Measurements from ENCODE around the gene COL8A2. TPM values are rescaled to one million over a fixed set of nuclear protein-coding genes. Genes with fewer than 3 reads are reported as not detected.
A peak's percentile ranks its signal among the peaks of the same experiment; 100 is the strongest.
"Not testable (repeated sequence)": the region's sequence is repeated elsewhere in the genome, so short reads cannot be mapped to it uniquely, and the experiment has no call there.

COL8A2 gene
- polyA plus RNA-seq, 3 donors from 2014 or later, result 0.12 TPM; not detected in 2

DNA sequence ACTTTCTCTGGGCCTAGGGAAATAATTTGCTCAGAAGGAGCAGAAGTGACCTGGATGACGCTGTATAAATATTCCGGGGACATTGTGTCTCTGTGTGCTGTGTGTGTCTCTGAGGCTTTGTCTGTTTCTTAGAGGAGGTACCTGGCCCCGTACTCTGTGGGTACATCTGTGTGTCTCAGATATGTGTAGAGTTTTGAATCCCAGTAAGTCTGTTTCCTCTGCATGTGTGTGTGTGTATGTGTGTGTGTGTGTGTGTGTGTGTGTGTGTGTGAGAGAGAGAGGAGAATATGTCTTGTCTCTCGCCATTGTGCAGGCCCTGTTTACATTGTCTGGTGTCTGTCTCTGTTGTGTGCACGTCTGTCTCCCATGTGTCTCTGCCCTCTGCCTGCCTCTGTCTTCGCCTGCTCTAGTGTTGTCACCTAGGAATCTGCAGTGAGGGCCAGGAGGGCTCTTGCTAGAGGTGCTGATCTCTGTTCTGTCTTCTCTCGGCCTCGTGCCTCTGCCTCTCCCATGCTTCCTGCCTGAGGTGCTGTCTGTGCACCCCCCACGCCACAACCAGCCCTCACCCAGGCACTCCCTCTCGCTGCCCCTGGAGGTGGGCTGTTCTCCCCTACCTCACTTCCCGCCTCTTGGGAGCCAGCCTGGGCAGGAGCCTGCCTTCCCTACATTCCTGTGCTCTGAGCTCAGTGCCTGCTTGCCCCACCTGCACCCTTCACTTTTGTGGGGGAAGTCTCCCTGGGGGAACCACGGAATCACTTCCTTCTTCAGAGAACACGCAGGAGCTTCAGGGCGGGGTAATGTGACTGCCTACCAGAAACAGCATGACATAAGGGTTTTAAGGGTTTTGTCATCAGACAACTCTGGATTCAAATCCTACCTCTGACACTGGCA is 36.9 kb upstream of the COL8A2 start:
- H3K4me1 Mint-ChIP-seq, result peaks cover 83 to 90% of the 10 kb centered on the region in 2 donors
- H3K36me3 Mint-ChIP-seq, result peaks cover 4 to 8% (median 4%) of the 10 kb centered on the region in 3 donors
- DNase-seq, result peak; percentile 39 to 46 (median 44)
- peaks cover 3 to 12% (median 4%) of the 10 kb centered on the region in 3 donors for H3K27me3 Mint-ChIP-seq (ENCODE audit: low read depth in 3 of 3)
- no peaks in the 10 kb centered on the region for H3K9me3 Mint-ChIP-seq
- H3K4me3 Mint-ChIP-seq, result peak overlapping the region; percentile 73 to 85 (median 75)
- H3K27ac Mint-ChIP-seq, result peak overlapping the region; percentile 89 to 99 (median 97)

DNA sequence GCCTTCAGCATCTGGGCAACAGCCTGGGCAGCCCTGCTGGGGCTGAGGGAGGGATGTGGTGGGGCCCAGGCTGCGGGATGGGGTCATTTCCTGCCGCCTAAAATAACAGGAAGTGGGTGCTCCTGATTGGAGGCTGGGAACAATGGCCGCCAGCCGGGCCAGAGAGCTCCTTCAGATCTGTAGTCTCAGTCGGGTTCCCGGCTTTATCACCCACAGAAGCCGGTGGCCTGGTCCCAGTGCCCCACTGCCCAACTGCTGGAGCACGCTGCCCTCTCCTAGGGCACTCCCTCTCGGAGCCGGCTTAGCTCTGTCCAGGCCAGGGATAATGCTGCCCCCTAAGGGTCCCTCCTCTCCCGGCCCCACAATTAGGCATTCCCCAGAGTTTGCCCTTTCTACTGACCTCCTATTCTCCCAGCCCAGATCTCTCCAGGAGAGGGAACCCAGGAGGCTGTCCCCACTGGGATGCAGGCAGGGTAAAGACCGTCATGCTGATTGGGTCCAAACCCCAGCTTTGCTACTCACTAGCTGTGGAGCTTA is 36.0 kb upstream of the COL8A2 start:
- peak; percentile 70 to 73 (median 72) for DNase-seq
- H3K27ac Mint-ChIP-seq, result peak overlapping the region; percentile 89 to 99 (median 97)
- peak overlapping the region; percentile 73 to 85 (median 75) for H3K4me3 Mint-ChIP-seq
- H3K36me3 Mint-ChIP-seq, result peaks cover 0 to 4% (median 3%) of the 10 kb centered on the region in 3 donors
- peaks cover 77 to 82% of the 10 kb centered on the region in 2 donors for H3K4me1 Mint-ChIP-seq
- H3K27me3 Mint-ChIP-seq (ENCODE audit: low read depth in 3 of 3), result peaks cover 3 to 16% (median 4%) of the 10 kb centered on the region in 3 donors
- H3K9me3 Mint-ChIP-seq, result no peaks in the 10 kb centered on the region

DNA sequence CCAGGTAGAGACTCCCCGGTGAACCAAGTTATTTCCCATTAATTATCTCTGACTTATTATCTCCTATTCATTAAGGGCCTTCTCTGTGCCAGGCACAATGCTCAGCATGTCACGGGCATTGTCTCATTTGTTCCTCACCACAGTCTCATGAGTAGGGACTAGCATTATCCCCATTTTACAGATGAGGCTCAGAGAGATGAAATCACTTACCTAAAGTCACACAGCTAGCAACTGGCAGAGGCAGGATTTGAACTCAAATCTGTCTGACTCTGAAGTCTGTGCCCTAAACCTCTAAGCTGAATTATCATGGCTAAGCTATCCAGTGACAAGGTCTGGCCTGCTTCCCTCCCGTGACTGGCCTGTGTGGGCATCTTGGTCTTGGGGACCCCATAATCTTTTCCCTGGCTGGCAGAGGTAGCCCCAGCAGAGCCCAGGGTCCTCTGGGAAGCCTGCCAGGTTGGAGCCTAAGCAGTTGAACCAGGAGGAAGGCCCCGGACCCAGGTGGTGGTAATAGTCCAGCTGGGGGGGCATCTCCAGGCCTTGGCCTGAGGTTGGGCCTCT is 35.4 kb upstream of the COL8A2 start:
- Mint-ChIP-seq H3K9me3 (no peaks in the 10 kb centered on the region), H3K4me3 (peak overlapping the region; percentile 73 to 85 (median 75)), H3K27me3 (ENCODE audit: low read depth in 3 of 3) (peaks cover 3 to 15% (median 4%) of the 10 kb centered on the region in 3 donors), H3K36me3 (peaks cover 0 to 4% (median 3%) of the 10 kb centered on the region in 3 donors), H3K27ac (peak overlapping the region; percentile 89 to 99 (median 97)), H3K4me1 (peaks cover 74 to 78% of the 10 kb centered on the region in 2 donors)
- DNase-seq, result no peak

DNA sequence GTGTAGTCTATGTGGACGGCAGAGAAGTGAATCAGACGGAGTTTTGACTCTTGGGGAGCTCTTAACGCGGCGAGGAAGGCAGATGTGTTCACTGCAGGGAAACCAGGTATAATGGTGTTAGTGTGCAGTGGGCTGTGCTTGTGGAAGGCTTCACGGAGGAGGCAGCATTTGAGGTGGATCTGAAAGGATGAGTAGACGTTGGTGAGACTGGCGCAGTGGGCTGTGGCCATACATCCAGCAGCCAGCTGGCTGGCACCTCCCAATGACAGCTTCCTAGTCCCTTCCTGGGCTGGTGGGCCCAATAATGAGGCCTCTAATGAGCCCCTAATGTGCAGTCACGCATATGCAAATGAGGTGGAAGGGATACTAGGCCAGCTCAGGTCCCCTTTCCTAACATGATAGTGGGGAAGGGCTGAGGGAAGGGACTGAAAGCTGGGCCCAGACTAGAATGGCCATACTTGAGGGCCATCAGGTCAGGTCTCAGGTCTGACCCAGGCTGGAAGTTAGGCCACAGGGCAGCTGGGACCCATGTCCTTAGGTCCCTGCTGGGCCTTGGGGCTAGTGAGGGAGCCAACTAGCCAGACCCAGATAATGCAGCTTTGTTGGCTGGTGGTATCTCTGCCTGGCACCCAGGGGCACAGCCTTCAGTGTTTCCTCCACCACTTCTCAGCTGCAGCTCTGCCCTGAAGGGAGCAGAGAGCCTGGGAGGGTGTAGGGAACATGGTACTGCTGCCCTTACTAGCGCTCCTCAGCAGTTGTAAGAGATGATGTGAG is 34.8 kb upstream of the COL8A2 start:
- DNase-seq, result no peak
- peaks cover 0 to 4% (median 3%) of the 10 kb centered on the region in 3 donors for H3K36me3 Mint-ChIP-seq
- H3K9me3 Mint-ChIP-seq, result no peaks in the 10 kb centered on the region
- peaks cover 76 to 77% of the 10 kb centered on the region in 2 donors for H3K4me1 Mint-ChIP-seq
- H3K27me3 Mint-ChIP-seq (ENCODE audit: low read depth in 3 of 3), result peaks cover 3 to 15% (median 4%) of the 10 kb centered on the region in 3 donors
- H3K4me3 Mint-ChIP-seq, result peak overlapping the region; percentile 73 to 85 (median 75)
- peak overlapping the region; percentile 89 to 99 (median 97) for H3K27ac Mint-ChIP-seq

DNA sequence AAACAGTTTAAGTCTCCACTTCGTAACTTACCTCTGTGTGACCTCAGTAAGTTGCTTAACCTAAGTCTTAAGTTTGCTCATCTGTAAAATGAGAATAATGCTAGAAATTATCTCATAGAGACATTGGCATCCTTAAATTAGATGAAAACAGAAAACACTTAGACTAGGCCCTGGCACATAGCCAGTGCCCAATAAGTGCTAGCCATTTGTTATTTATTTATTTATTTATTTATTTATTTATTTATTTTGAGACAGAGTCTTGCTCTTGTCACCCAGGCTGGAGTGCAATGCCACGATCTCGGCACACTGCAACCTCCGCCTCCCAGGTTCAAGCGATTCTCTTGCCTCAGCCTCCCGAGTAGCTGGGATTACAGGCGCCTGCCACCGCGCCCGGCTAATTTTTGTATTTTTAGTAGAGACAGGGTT is 33.8 kb upstream of the COL8A2 start:
- Mint-ChIP-seq H3K4me1 (peaks cover 74 to 75% of the 10 kb centered on the region in 2 donors), H3K27me3 (ENCODE audit: low read depth in 3 of 3) (peaks cover 3 to 13% (median 4%) of the 10 kb centered on the region in 3 donors), H3K4me3 (peak overlapping the region; percentile 84 to 92 (median 89)), H3K27ac (peak overlapping the region; percentile 89 to 99 (median 94))
- H3K36me3 Mint-ChIP-seq, DNase-seq, H3K9me3 Mint-ChIP-seq: not testable (repeated sequence)

DNA sequence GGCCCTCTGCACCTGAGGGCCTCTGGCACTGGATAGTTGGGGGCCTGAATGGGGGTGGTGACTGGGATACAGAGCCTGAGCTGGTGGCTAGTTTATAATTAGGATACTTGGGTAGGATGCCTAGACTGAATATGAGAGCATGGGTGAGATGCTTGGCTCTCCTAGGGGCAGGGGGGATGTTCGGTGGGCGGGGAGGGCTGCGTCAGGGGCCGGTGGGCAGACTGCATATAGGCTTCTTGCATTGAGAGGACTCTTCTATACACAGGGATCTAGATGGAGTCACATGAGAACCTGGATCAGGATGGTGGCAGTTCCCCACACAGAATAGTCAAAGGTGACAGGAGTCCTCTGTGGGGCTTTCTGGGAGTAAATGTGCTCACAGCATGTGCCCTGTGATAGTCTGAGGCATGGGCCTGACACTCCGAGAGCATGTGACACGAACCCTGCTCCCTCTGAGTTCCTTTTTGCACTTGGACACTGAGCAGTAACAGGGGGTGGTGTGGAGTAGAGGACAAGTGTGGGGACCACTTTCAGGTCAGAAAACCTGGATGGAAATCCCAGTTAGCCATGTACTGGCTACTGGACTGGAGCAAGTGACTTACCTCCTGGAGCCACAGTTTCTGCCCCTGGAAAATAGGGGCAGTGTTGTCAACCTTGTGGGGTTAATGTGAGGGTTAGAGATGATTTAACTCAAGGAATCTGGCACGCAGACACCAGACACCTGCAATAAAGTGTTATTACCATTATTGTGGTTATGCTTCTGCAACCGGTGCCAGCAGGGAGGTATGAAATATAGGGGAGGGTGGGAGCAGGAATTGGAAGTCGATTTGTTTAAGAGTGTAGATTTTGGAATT is 33.2 kb upstream of the COL8A2 start:
- H3K27me3 Mint-ChIP-seq (ENCODE audit: low read depth in 3 of 3), result peaks cover 3 to 13% (median 4%) of the 10 kb centered on the region in 3 donors
- no peaks in the 10 kb centered on the region for H3K9me3 Mint-ChIP-seq
- peaks cover 0 to 3% (median 0%) of the 10 kb centered on the region in 3 donors for H3K36me3 Mint-ChIP-seq
- DNase-seq, result no peak
- H3K4me3 Mint-ChIP-seq, result peak overlapping the region; percentile 84 to 92 (median 89)
- peaks cover 78% of the 10 kb centered on the region in 2 donors for H3K4me1 Mint-ChIP-seq
- H3K27ac Mint-ChIP-seq, result peak overlapping the region; percentile 84 to 92 (median 89)

DNA sequence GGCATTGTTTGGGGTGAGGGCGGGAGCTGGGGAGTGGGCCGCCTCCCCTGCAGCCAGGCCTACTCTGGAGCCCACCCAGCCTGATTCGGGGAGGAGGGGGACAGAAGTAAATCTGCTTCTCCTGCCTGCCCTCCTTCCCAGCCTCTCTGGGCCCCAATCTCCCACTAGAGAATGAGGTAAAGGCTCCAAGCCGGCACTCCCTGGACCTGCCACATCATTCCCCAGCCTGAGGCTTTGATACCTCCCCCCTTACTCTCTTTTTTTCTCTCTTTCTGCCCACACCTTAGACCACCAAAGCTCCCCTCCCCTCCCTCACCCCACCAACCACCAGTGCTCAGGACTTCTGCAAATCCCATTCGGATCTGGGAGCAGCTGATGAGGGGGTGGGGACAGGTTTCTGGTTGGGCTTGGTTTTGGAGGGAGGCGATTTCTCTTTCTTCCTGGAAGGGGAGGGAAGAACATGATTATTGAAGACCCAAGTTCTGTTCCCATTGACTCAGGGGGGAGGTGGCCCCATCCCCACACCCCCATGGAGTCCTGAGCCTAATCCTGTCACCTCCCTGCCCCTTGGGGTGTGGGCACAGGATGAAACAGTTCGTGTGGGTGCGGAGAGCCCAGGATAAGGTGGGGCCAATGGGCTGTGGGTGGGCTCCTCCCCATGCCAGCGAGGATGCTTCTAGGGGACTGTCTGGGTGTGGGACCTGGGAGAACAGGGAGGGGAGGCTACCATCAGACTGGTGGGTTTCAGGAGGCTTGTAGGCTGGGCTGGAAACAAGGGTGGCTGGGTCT is 32.3 kb upstream of the COL8A2 start:
- Mint-ChIP-seq H3K4me3 (peak overlapping the region; percentile 84 to 92 (median 89)), H3K9me3 (no peaks in the 10 kb centered on the region), H3K27ac (peak overlapping the region; percentile 84 to 92 (median 89)), H3K4me1 (peaks cover 77 to 78% of the 10 kb centered on the region in 2 donors), H3K27me3 (ENCODE audit: low read depth in 3 of 3) (peaks cover 3 to 13% (median 4%) of the 10 kb centered on the region in 3 donors), H3K36me3 (peaks cover 0 to 3% (median 0%) of the 10 kb centered on the region in 3 donors)
- no peak for DNase-seq

DNA sequence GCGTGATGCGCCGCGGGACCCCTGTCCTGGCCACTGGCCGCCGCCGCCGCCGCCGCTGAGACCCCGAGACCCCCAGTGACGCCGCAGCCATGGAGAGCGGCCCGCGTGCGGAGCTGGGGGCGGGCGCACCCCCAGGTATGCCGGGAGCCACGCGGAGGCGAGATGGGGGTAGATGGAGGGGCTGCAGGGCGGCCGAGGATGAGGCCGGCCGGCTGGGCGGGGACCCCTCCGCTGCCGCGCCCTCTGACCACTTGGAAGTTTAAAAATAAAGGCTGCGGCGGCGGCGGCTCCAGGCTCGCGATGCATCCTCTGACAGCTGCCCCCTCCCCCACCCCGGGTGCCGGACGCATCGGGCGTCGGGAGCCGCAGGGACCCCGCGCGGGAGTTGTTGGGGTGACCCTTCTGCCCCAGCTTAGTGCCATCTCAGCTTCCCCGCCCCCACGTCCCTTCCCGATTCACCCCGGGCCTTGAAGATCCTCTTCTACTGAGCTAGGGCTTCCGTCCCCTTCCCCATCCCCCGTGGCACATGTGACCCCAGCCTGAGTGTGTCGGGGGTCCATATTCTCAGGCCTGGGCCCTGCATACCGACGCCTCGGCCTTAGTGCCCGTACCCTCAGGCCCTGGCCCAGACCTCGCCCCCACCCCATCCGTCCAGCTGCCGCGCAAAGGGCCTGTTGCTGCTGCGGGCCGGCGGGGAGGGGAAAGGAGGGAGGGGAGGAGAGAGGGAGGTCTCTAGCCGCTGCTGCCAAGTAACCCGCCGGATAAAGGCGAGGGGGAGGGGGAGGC is 31.5 kb upstream of the COL8A2 start:
- Mint-ChIP-seq H3K36me3 (peaks cover 0 to 3% (median 0%) of the 10 kb centered on the region in 3 donors), H3K4me1 (peaks cover 76 to 78% of the 10 kb centered on the region in 2 donors), H3K9me3 (no peaks in the 10 kb centered on the region), H3K4me3 (peak overlapping the region; percentile 84 to 92 (median 89)), H3K27me3 (ENCODE audit: low read depth in 3 of 3) (peaks cover 4 to 9% (median 4%) of the 10 kb centered on the region in 3 donors), H3K27ac (peak overlapping the region; percentile 84 to 92 (median 89))
- DNase-seq, result peak; percentile 55 to 61 (median 59)

DNA sequence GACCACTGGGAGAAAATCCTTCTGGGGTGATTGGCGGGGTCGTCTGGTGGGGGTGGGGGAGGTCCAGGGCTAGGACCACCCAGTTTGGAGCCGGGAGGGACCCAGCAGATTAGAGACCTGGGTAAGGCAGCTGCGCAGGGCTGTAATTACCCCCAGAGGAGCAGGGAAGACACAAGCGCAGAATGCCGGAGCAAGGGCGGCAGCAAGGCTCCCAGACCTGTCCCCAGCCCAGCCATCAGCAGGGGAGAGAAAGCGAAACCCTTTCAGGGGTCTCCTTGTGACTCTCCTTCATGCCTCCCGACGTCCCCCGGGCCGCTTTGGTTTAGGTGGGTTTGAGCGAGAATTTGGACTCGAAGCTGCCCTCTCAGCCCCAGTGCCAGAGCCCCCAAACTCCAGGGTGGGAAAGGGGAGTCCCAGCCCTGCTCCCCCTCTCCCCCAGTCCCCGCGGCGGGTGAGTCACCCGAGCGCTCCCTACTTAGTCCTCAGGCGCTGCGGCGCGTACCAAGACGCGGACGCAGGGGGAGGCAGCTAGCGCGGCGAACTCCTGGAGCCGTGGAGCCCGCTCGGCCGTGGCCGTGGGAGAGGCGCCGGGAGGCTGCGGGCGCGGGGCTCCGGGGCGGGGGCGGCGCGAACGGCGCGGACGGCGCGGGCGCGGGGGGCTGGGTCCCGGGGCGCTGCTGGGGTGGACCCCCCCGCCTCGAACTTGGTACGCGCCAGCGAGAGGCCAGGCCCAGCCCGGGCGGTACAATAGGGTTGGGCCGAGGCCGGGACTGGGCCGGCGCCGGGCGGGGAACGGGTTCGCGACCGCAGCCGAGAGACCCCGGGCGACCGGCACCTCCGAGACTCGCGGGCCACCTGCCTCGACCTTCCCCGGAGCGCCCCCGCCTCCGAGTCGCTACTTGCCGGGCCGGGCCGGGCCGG is 30.6 kb upstream of the COL8A2 start, which contains the start of gene MAP7D1:
MAP7D1 (plus strand) TSS at position 753 of the 921 bp plus-strand sequence. CDS start 258 bp downstream, outside the sequence.
- H3K9me3 Mint-ChIP-seq, result no peaks in the 10 kb centered on the region
- H3K36me3 Mint-ChIP-seq, result peaks cover 0 to 3% (median 0%) of the 10 kb centered on the region in 3 donors
- H3K27ac Mint-ChIP-seq, result peak within 1 kb of the TSS; percentile 91 to 99 (median 97)
- peak; percentile 90 to 92 (median 91) for DNase-seq
- H3K27me3 Mint-ChIP-seq (ENCODE audit: low read depth in 3 of 3), result peaks cover 2 to 9% (median 4%) of the 10 kb centered on the region in 3 donors
- H3K4me3 Mint-ChIP-seq, result peak within 1 kb of the TSS; percentile 84 to 92 (median 89)
- peaks cover 75 to 78% of the 10 kb centered on the region in 2 donors for H3K4me1 Mint-ChIP-seq

DNA sequence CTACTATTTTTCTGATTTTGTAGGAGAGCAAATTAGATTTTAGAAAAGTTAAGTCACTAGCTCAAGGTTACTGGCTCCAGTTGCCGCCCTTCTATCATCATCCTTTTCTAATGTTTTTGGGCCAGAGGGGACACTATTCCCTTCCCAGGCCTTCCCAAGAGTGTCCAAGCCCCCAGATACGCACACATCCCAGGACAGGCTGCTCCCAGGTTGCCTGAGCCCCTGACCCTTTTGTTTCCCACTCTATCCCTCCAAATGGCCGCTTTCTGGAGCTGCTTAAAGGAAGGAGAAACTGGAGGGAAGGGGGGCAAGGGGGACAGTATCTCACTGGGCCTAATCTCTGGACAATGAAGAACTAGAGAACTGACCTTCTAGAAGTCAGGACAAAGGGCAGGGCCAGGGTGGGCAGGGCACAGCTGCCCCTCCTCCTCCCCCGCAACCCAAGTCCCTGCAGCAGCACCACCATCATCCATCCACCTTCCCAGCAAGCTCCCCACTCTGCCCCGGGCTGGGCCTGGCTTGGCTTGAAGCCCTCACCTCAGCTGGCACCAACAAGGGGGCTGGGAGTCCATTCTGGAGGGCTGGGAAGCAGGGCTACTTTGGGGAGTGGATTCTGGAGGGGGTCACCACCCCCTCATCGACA is 29.9 kb upstream of the COL8A2 start:
- peaks cover 2 to 9% (median 4%) of the 10 kb centered on the region in 3 donors for H3K27me3 Mint-ChIP-seq (ENCODE audit: low read depth in 3 of 3)
- peak overlapping the region; percentile 81 to 88 (median 86) for H3K4me3 Mint-ChIP-seq
- no peak for DNase-seq
- H3K27ac Mint-ChIP-seq, result peak overlapping the region; percentile 91 to 99 (median 97)
- peaks cover 0 to 3% (median 0%) of the 10 kb centered on the region in 3 donors for H3K36me3 Mint-ChIP-seq
- H3K9me3 Mint-ChIP-seq, result no peaks in the 10 kb centered on the region
- H3K4me1 Mint-ChIP-seq, result peaks cover 75 to 78% of the 10 kb centered on the region in 2 donors

Data from immature natural killer cell (primary cell).